SK-N-SH (cell line): Measurements from ENCODE around the gene CDX1. TPM values are rescaled to one million over a fixed set of nuclear protein-coding genes. Genes with fewer than 3 reads are reported as not detected.

ENCODE experiments used
- CTCF ChIA-PET: fragments of 300-600, 350-600 bp; formaldehyde crosslinking; extraction: SDS; loops from one replicate; lab custom pipeline; 2021; lab: Yijun Ruan, JAX
- POLR2A ChIA-PET: fragments of 350-600 bp; sonication (Branson Sonifier 250); formaldehyde crosslinking; extraction: SDS; loops from one replicate; lab custom pipeline; 2020; ENCODE audit warnings: antibody characterized with exemption, inconsistent platforms; lab: Yijun Ruan, JAX
- DNase-seq: peaks from one replicate; pipeline ENCODE4 v3.0.0; 2012
- H2AFZ ChIP-seq: fragments of 200-600 bp; sonication (generic); 2 replicates; pipeline ENCODE4 v1.8.1; 2016; ENCODE audit warnings: antibody characterized with exemption, mild to moderate bottlenecking, low read depth
- H3F3A ChIP-seq: fragments of 200-600 bp; sonication (generic); replicated peaks from 2 replicates; pipeline ENCODE3; 2016; ENCODE audit warnings: antibody characterized with exemption, mild to moderate bottlenecking; ENCODE audit not compliant: insufficient read depth
- H3K27ac ChIP-seq, 2 experiments: fragments of 200-500 bp in 1 of 2; fragments of 200-600 bp in 1 of 2; sonication (Bioruptor generic) in 1 of 2; sonication (generic), shearing (Covaris generic) in 1 of 2; 2 replicates each; pipeline versions ENCODE4 v1.5.1 to v1.6.1; 2014 to 2016; ENCODE audit warnings: low read depth in 2 of 2, inconsistent platforms in 1 of 2, low read length in 1 of 2, mild to moderate bottlenecking in 1 of 2, mixed read lengths in 1 of 2
- H3K27me3 ChIP-seq: fragments of 200-600 bp; sonication (generic), shearing (Covaris generic); 2 replicates; pipeline ENCODE4 v1.6.1; 2016; ENCODE audit warnings: mixed run types; ENCODE audit not compliant: insufficient read depth
- H3K36me3 ChIP-seq, 2 experiments: fragments of 200-500 bp in 1 of 2; fragments of 200-600 bp in 1 of 2; sonication (Bioruptor generic) in 1 of 2; sonication (generic) in 1 of 2; replicated peaks in 1 of 2; 2 replicates each; pipeline versions ENCODE3 to v1.5.1; 2014 to 2016; ENCODE audit warnings: low read length in 1 of 2, mild to moderate bottlenecking in 1 of 2; ENCODE audit not compliant: insufficient read depth in 2 of 2, control insufficient read depth in 1 of 2
- H3K4me1 ChIP-seq, 2 experiments: fragments of 200-500 bp in 1 of 2; fragments of 200-600 bp in 1 of 2; sonication (Bioruptor generic) in 1 of 2; sonication (generic), shearing (Covaris generic) in 1 of 2; 2 replicates each; pipeline versions ENCODE4 v1.5.1 to v1.6.1; 2014 to 2016; ENCODE audit warnings: low read depth in 1 of 2, low read length in 1 of 2, mixed run types in 1 of 2; ENCODE audit not compliant: insufficient read depth in 2 of 2, control insufficient read depth in 1 of 2
- H3K4me2 ChIP-seq: fragments of 200-600 bp; sonication (generic), shearing (Covaris generic); 2 replicates; pipeline ENCODE4 v1.6.1; 2017; ENCODE audit warnings: mixed run types
- H3K4me3 ChIP-seq, 2 experiments: fragments of 200-500 bp in 1 of 2; fragments of 200-600 bp in 1 of 2; sonication (Bioruptor generic) in 1 of 2; sonication (generic), shearing (Covaris generic) in 1 of 2; 2 replicates each; pipeline versions ENCODE4 v1.5.1 to v1.8.1; 2014 to 2016; ENCODE audit warnings: low read depth in 2 of 2, inconsistent platforms in 1 of 2, low read length in 1 of 2, mild to moderate bottlenecking in 1 of 2, mixed read lengths in 1 of 2, moderate library complexity in 1 of 2
- H3K79me2 ChIP-seq: fragments of 200-600 bp; sonication (generic); 2 replicates; pipeline ENCODE4 v1.8.1; 2017; ENCODE audit warnings: mild to moderate bottlenecking; ENCODE audit not compliant: insufficient read depth
- H3K9ac ChIP-seq: fragments of 200-600 bp; sonication (generic); 2 replicates; pipeline ENCODE4 v1.6.1; 2017; ENCODE audit warnings: mixed run types
- H3K9me2 ChIP-seq: fragments of 200-600 bp; sonication (generic); 2 replicates; pipeline ENCODE4 v1.6.1; 2017; ENCODE audit warnings: mixed run types
- H3K9me3 ChIP-seq: fragments of 200-600 bp; sonication (generic); 2 replicates; pipeline ENCODE4 v1.6.1; 2017; ENCODE audit warnings: mixed run types, mild to moderate bottlenecking, moderate library complexity
- H4K20me1 ChIP-seq: fragments of 200-600 bp; sonication (generic); 2 replicates; pipeline ENCODE4 v1.6.1; 2017; ENCODE audit warnings: mild to moderate bottlenecking, mixed run types; ENCODE audit not compliant: insufficient read depth
- CHD2 ChIP-seq: fragments of 150-350 bp; IDR thresholded peaks from 2 replicates; pipeline ENCODE4 v1.6.1; 2018; ENCODE audit warnings: low read length; ENCODE audit not compliant: partially characterized antibody
- EP300 ChIP-seq, 2 experiments: IDR thresholded peaks; 2 replicates each; pipeline versions ENCODE4 v1.4.0 to v1.6.1; 2012; ENCODE audit warnings: borderline replicate concordance in 1 of 2, low read depth in 1 of 2, low read length in 1 of 2
- FOSL2 ChIP-seq: IDR thresholded peaks from 2 replicates; pipeline ENCODE4 v1.4.0; 2012; ENCODE audit warnings: low read depth, mild to moderate bottlenecking, moderate library complexity, borderline replicate concordance
- FOXJ3 ChIP-seq: sonication (generic); formaldehyde crosslinking; IDR thresholded peaks from 2 replicates; pipeline ENCODE4 v1.5.1; 2020; ENCODE audit warnings: mild to moderate bottlenecking, missing genetic modification reagents
- FOXM1 ChIP-seq: IDR thresholded peaks from 2 replicates; pipeline ENCODE4 v1.4.0; 2012; ENCODE audit warnings: low read depth, mild to moderate bottlenecking
- GATA2 ChIP-seq: sonication (generic); formaldehyde crosslinking; IDR thresholded peaks from 2 replicates; pipeline ENCODE4 v1.5.0; 2020; ENCODE audit warnings: mild to moderate bottlenecking, missing genetic modification reagents
- MXI1 ChIP-seq: IDR thresholded peaks from 2 replicates; pipeline ENCODE4 v1.6.1; 2012; ENCODE audit warnings: mild to moderate bottlenecking, low read depth, low read length, improper control_type of control experiment
- NFIC ChIP-seq: IDR thresholded peaks from 2 replicates; pipeline ENCODE4 v1.4.0; 2012; ENCODE audit warnings: borderline replicate concordance
- NRF1 ChIP-seq: IDR thresholded peaks from 2 replicates; pipeline ENCODE4 v1.6.1; 2012; ENCODE audit warnings: low read depth, mild to moderate bottlenecking, low read length
- POLR2AphosphoS5 ChIP-seq: IDR thresholded peaks from 2 replicates; pipeline ENCODE4 v1.6.1; 2012; ENCODE audit warnings: low read depth, low read length
- RCOR1 ChIP-seq: fragments of 150-350 bp; IDR thresholded peaks from 2 replicates; pipeline ENCODE4 v1.6.1; 2017; ENCODE audit warnings: antibody characterized with exemption, low read length
- RXRA ChIP-seq: IDR thresholded peaks from 2 replicates; pipeline ENCODE4 v1.4.0; 2012; ENCODE audit warnings: low read depth, mild to moderate bottlenecking, borderline replicate concordance
- SMC3 ChIP-seq: IDR thresholded peaks from 2 replicates; pipeline ENCODE4 v1.6.1; 2012; ENCODE audit warnings: low read depth, low read length, improper control_type of control experiment
- YY1 ChIP-seq: IDR thresholded peaks from 2 replicates; pipeline ENCODE4 v1.4.0; 2012; ENCODE audit warnings: low read depth, mild to moderate bottlenecking
- WGBS: methylation state at CpG from one replicate; pipeline ENCODE4 v1.1.6; 2017; ENCODE audit warnings: low lambda C conversion rate; 5-methylcytosine and 5-hydroxymethylcytosine counted together
- polyA plus RNA-seq, 3 experiments: library from polyadenylated mRNA; depleted of rRNA; stranded (reverse); fragments of >200 nt; gene quantifications; 2 replicates each; pipeline ENCODE4 v1.2.3, GENCODE V29; 2012
- TF ChIP-seq, protein P1 (sequence below): IDR thresholded peaks from 2 replicates; pipeline ENCODE4 v1.4.0; 2012; ENCODE audit warnings: low read depth, borderline replicate concordance

The CDX1 gene
- polyA plus RNA-seq, 1 of the 3 experiments (the other 2 are of a cell fraction) = 0.23 TPM

DNA sequence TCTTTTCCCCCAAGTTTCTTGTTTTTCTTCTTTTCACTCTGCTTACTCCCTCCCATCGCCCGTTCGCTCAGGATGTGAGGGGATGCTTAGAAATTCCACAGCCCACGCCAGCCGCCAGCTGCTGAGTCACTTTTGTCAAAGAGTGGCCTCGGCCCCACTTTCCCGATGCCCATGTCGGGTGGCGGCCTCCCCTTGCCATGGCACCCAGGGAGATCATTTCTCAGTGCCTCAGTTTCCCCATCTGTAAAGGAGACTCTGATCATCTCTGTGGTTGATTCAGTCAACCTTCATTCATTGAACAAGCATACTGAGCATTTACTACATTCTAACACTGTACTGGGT, 10.6 kb upstream of the CDX1 start:
- TF ChIP-seq FOXJ3 (CRISPR knock-in tag) = peak; percentile 12; the same call in 1 of the 2 replicates
- 0 out of 2 replicates have a peak, but pooled peaks have one; percentile 3 for TF ChIP-seq MXI1
- TF ChIP-seq RCOR1 = peak; percentile 3; the same call in 1 of the 2 replicates
- TF ChIP-seq FOSL2 = no peak
- peak overlapping the region; percentile 67 to 96 for H3K4me3 ChIP-seq
- H3K4me1 ChIP-seq = peaks cover 44 to 84% of the 10 kb centered on the region in 2 experiments
- H3K79me2 ChIP-seq = peaks cover 44% of the 10 kb centered on the region
- no peaks in the 10 kb centered on the region for H3K9me2 ChIP-seq
- DNase-seq = no peak
- H3K27ac ChIP-seq = peak overlapping the region; percentile 94 to 97
- H3K9me3 ChIP-seq = no peaks in the 10 kb centered on the region
- peak overlapping the region; percentile 73 for H3K9ac ChIP-seq
- H3K27me3 ChIP-seq = no peaks in the 10 kb centered on the region
- H3K4me2 ChIP-seq = peak overlapping the region; percentile 97
- peaks cover 4% of the 10 kb centered on the region in 2 experiments for H3K36me3 ChIP-seq
- ChIA-PET POLR2A (interaction anchor here (0.5 to 2.0 kb wide), 6 partner anchors 13 to 492 kb away, joined by 3 to 5 read pairs (median 4); no protein-coding TSS in a partner anchor), CTCF (interaction anchor here (0.9 to 4.2 kb wide), 7 partner anchors 10 to 87 kb away, joined by 4 to 24 read pairs (median 4); no protein-coding TSS in a partner anchor)
- peaks cover 23% of the 10 kb centered on the region for H4K20me1 ChIP-seq
- peaks cover 35% of the 10 kb centered on the region for H3F3A ChIP-seq
- 13% methylated on average over 9 of the region's 9 CpGs for WGBS
- no peak overlapping the region; the same call in 1 of the 2 replicates for H2AFZ ChIP-seq

DNA sequence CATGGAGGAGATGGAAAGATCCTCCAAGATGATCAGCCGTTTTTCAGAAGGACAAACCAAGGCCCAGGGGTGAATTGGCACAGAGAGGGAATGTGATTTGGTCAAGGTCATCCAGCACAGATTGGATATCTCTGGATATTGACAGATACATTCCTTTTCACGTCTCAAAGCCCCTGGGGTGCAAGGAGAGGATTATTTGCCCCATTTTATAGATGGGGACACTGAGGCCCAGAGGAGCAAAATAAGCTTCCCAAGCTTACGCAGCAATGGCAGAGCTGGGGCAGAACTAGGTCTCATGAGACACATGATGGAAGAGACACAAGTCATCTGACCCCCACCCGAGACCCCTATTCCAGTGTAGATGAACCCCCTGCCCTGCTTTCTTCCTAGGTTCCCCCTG, 10.0 kb upstream of the CDX1 start:
- ChIA-PET CTCF (interaction anchor here (1.6 kb wide), 2 partner anchors 16 to 88 kb away, joined by 4 read pairs; no protein-coding TSS in a partner anchor), POLR2A (interaction anchor here (1.0 to 2.0 kb wide), 2 partner anchors 13 to 18 kb away, joined by 3 to 5 read pairs; no protein-coding TSS in a partner anchor)
- 83% methylated on average over 4 of the region's 4 CpGs for WGBS
- Histone ChIP-seq H4K20me1 (peaks cover 19% of the 10 kb centered on the region), H3K4me2 (peak overlapping the region; percentile 97), H3K79me2 (peaks cover 40% of the 10 kb centered on the region), H2AFZ (no peak overlapping the region; the same call in none of the 2 replicates), H3K9me3 (no peaks in the 10 kb centered on the region), H3K27me3 (no peaks in the 10 kb centered on the region), H3K36me3 (peaks cover 3 to 4% of the 10 kb centered on the region in 2 experiments), H3F3A (peaks cover 37% of the 10 kb centered on the region), H3K4me1 (peaks cover 44 to 85% of the 10 kb centered on the region in 2 experiments), H3K27ac (peak overlapping the region; percentile 94 to 97), H3K9ac (peak overlapping the region; percentile 73; the same call in 1 of the 2 replicates), H3K4me3 (no peak overlapping the region), H3K9me2 (no peaks in the 10 kb centered on the region)
- TF ChIP-seq POLR2AphosphoS5 (no peak), NRF1 (no peak), RCOR1 (no peak), RXRA (no peak), SMC3 (no peak), FOXM1 (no peak), EP300 (IDR thresholded peaks at IDR 0.05; ENCODE audit: borderline replicate concordance in 1 of 2, low read depth in 1 of 2, low read length in 1 of 2) (no peak)
- DNase-seq = no peak

GRCh38 chr5:150157168-150157567, 9.4 kb upstream of the CDX1 start:
- no peak overlapping the region for H2AFZ ChIP-seq
- TF ChIP-seq, protein P1, sequence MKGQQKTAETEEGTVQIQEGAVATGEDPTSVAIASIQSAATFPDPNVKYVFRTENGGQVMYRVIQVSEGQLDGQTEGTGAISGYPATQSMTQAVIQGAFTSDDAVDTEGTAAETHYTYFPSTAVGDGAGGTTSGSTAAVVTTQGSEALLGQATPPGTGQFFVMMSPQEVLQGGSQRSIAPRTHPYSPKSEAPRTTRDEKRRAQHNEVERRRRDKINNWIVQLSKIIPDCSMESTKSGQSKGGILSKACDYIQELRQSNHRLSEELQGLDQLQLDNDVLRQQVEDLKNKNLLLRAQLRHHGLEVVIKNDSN = no peak
- TF ChIP-seq NFIC (no peak), CHD2 (no peak), YY1 (no peak), EP300 (IDR thresholded peaks at IDR 0.05; ENCODE audit: borderline replicate concordance in 1 of 2, low read depth in 1 of 2, low read length in 1 of 2) (no peak), GATA2 (CRISPR knock-in tag) (no peak), POLR2AphosphoS5 (no peak)
- WGBS = 90% methylated on average over 3 of the region's 3 CpGs
- H3K9me3 ChIP-seq = no peaks in the 10 kb centered on the region
- H4K20me1 ChIP-seq = peaks cover 16% of the 10 kb centered on the region
- peaks cover 34% of the 10 kb centered on the region for H3K79me2 ChIP-seq
- POLR2A ChIA-PET = no interaction called here
- H3K36me3 ChIP-seq = peaks cover 3 to 4% of the 10 kb centered on the region in 2 experiments
- peak overlapping the region; percentile 94 to 96 for H3K27ac ChIP-seq
- CTCF ChIA-PET = interaction anchor here (1.9 kb wide), 1 partner anchor 61 kb away, joined by 10 read pairs; no protein-coding TSS in a partner anchor
- H3K27me3 ChIP-seq = no peaks in the 10 kb centered on the region
- peak overlapping the region; percentile 5; the same call in 1 of the 2 replicates for H3K4me2 ChIP-seq
- peaks cover 38% of the 10 kb centered on the region for H3F3A ChIP-seq
- H3K9me2 ChIP-seq = no peaks in the 10 kb centered on the region
- no peak overlapping the region for H3K9ac ChIP-seq
- peaks cover 44 to 86% of the 10 kb centered on the region in 2 experiments for H3K4me1 ChIP-seq
- no peak overlapping the region for H3K4me3 ChIP-seq
- no peak for DNase-seq
